DMS53 treated with DMSO at 0.1 percent for 48 hours (cell line): ENCODE results near the gene TSSK2.
A peak's percentile ranks its signal among the peaks of the same experiment; 100 is the strongest.

Experiments used
- DNase-seq: peaks from one replicate; lab custom pipeline; 2025; ENCODE audit not compliant: unreplicated experiment; lab: John Stamatoyannopoulos, UW

The TSSK2 gene

GRCh38 chr22:19106886-19107729 is 24.0 kb upstream of the TSSK2 start:
- DNase-seq: no peak

GRCh38 chr22:19107730-19108074 is 23.4 kb upstream of the TSSK2 start:
- no peak for DNase-seq

- no peak for DNase-seq
Measured at GRCh38 chr22:19108807-19109197, 22.3 kb upstream of the TSSK2 start.

GRCh38 chr22:19109198-19110063 is 21.7 kb upstream of the TSSK2 start:
- DNase-seq: no peak

GRCh38 chr22:19110064-19110458 is 21.0 kb upstream of the TSSK2 start:
- no peak for DNase-seq

GRCh38 chr22:19110646-19111045 is 20.5 kb upstream of the TSSK2 start:
- DNase-seq: no peak

- DNase-seq: no peak
Measured at GRCh38 chr22:19111140-19111539, 20.0 kb upstream of the TSSK2 start.

GRCh38 chr22:19111584-19111983 is 19.5 kb upstream of the TSSK2 start:
- DNase-seq: no peak

- no peak for DNase-seq
Measured at GRCh38 chr22:19113429-19113828, 17.7 kb upstream of the TSSK2 start.

GRCh38 chr22:19114984-19115552 is 16.0 kb upstream of the TSSK2 start:
- DNase-seq: no peak

- DNase-seq: no peak
Measured at GRCh38 chr22:19115628-19116027, 15.5 kb upstream of the TSSK2 start.

GRCh38 chr22:19117111-19117512 is 14.0 kb upstream of the TSSK2 start:
- DNase-seq: peak; percentile 47

GRCh38 chr22:19118329-19118880 is 12.7 kb upstream of the TSSK2 start:
- DNase-seq: no peak

GRCh38 chr22:19119949-19120348 is 11.2 kb upstream of the TSSK2 start:
- DNase-seq: no peak

GRCh38 chr22:19120829-19121630 is 10.1 kb upstream of the TSSK2 start:
- DNase-seq: no peak

- no peak for DNase-seq
Measured at GRCh38 chr22:19121631-19122142, 9.4 kb upstream of the TSSK2 start.

- peak; percentile 60 for DNase-seq
Measured at GRCh38 chr22:19122143-19122751, 8.9 kb upstream of the TSSK2 start, which contains the start of gene DGCR2. Gene DGCR2, minus strand, starts transcription at chr22:19122412. Its CDS starts 206 bp downstream, at chr22:19122206.

GRCh38 chr22:19122752-19123492 is 8.2 kb upstream of the TSSK2 start:
- no peak for DNase-seq

- no peak for DNase-seq
Measured at GRCh38 chr22:19123936-19124335, 7.2 kb upstream of the TSSK2 start.
